Astrocyte (in vitro differentiated cells and primary cell): ENCODE results near the gene TTC27. TPM values are rescaled to one million over a fixed set of nuclear protein-coding genes. Genes with fewer than 3 reads are reported as not detected.

ENCODE experiments used
- microRNA-seq: library from miRNA; unstranded; fragments of <30 nt; microRNA quantifications from one replicate; pipeline ENCODE4 v1.2.0, GENCODE V29; 2020
- total RNA-seq: library from RNA; stranded (reverse); gene quantifications from 2 replicates; pipeline ENCODE4 v1.2.1, GENCODE V29; 2021

Gene TTC27
- total RNA-seq, 1 donor from 2014 or later = 25.1 TPM

Small RNA genes within 50 kb of the gene (microRNA-seq; reads per million reads assigned to microRNA genes)
- gene MIR4765 = not detected
